Coronary artery (tissue), 2 donors: ENCODE data around the gene MS4A5.

Experiments used
- DNase-seq: peaks from one replicate; pipeline ENCODE4 v3.0.0-alpha.2; 2017; ENCODE audit warnings: low spot score
- H3K27ac ChIP-seq, 2 donors: fragments of 200-600 bp; sonication (generic); one replicate each; pipeline ENCODE4 v1.5.1; 2016 to 2019
- H3K4me3 ChIP-seq: fragments of 200-600 bp; sonication (generic); 2 replicates; pipeline ENCODE4 v1.5.1; 2016; ENCODE audit warnings: mild to moderate bottlenecking, moderate library complexity
- TF ChIP-seq, protein P1 (sequence below): fragments of 200-600 bp; sonication (generic); IDR thresholded peaks from one replicate; pipeline ENCODE4 v1.5.1; 2019; ENCODE audit warnings: antibody characterized with exemption

MS4A5 gene

DNA sequence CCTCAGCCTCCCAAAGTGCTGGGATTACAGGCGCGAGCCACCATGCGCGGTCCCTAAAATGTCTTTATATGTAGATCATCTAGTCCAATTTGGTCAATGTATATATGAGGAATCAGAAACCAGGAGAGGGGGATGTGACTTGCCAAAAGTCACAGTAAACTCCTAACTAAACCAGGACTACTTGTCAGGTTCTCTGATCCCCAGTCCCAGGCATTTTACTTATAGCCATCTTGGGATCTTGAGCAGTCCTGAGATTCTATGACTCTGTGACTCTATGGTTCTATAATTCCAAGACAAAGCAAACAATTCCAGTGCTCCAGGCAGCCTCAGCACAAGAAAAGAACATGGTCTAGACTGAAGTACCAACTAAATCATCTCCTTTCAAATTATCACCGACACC, at the start of gene MS4A5:
MS4A5 (plus strand) TSS at position 301 of the 400 bp plus-strand sequence. CDS start 103 bp downstream, outside the sequence.
- TF ChIP-seq, protein P1, sequence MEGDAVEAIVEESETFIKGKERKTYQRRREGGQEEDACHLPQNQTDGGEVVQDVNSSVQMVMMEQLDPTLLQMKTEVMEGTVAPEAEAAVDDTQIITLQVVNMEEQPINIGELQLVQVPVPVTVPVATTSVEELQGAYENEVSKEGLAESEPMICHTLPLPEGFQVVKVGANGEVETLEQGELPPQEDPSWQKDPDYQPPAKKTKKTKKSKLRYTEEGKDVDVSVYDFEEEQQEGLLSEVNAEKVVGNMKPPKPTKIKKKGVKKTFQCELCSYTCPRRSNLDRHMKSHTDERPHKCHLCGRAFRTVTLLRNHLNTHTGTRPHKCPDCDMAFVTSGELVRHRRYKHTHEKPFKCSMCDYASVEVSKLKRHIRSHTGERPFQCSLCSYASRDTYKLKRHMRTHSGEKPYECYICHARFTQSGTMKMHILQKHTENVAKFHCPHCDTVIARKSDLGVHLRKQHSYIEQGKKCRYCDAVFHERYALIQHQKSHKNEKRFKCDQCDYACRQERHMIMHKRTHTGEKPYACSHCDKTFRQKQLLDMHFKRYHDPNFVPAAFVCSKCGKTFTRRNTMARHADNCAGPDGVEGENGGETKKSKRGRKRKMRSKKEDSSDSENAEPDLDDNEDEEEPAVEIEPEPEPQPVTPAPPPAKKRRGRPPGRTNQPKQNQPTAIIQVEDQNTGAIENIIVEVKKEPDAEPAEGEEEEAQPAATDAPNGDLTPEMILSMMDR, result no peak
- no peak within 1 kb of the TSS for H3K4me3 ChIP-seq
- H3K27ac ChIP-seq, result no peak within 1 kb of the TSS
- no peak for DNase-seq

- TF ChIP-seq, protein P1, result no peak
- no peak for DNase-seq
- peak overlapping the region in 1 of 2 donors; percentile 24 for H3K27ac ChIP-seq
- no peak overlapping the region for H3K4me3 ChIP-seq
Observed at GRCh38 chr11:60389279-60389910, 40.0 kb upstream of the MS4A5 start.

DNA sequence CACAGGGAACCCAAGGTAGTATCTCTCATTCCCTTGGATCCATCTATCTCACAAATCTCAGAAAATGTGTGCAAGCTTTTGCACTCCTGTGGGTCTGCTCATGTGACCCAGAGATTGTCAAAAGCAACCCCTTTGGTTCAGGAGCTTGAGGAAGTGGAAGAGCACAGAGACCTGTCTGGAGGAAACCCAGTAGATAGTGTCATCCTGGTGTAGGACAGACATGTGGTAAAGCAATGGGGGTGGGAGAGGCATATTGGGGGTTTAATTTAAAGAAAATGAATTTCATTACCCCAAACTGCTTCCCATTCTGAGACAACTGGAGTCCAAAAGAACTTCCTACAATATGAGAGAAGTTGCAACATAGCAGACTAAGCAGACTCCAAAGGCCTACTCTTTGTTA, 39.0 kb upstream of the MS4A5 start:
- H3K27ac ChIP-seq, result no peak overlapping the region
- DNase-seq, result no peak
- TF ChIP-seq, protein P1, result no peak
- H3K4me3 ChIP-seq, result no peak overlapping the region

DNA sequence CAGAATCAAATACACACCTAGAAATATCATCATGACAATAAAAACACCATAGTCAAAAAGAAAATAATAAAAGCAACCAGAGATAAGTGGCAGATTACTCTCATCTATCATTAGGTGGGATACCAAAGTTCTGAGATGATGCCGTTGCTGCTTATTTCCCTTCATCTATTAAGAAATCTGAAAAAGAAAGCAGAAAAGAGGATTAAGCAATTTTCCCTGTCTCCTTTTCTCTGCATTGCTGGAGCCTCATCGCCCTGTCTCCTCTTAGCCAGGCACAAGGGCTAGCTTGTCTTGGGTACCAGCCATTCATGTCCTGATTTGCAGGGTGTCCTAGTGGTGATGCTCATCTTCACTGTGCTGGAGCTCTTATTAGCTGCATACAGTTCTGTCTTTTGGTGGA, 37.0 kb upstream of the MS4A5 start:
- no peak for DNase-seq
- no peak overlapping the region for H3K4me3 ChIP-seq
- H3K27ac ChIP-seq, result peak overlapping the region in 1 of 2 donors; percentile 16
- TF ChIP-seq, protein P1, result no peak

- no peak overlapping the region for H3K27ac ChIP-seq
- TF ChIP-seq, protein P1, result no peak
- no peak overlapping the region for H3K4me3 ChIP-seq
- DNase-seq, result no peak
Observed at GRCh38 chr11:60393016-60393415, 36.4 kb upstream of the MS4A5 start.

GRCh38 chr11:60394666-60395380, 34.5 kb upstream of the MS4A5 start:
- H3K4me3 ChIP-seq, result no peak overlapping the region
- DNase-seq, result no peak
- no peak overlapping the region for H3K27ac ChIP-seq
- TF ChIP-seq, protein P1, result no peak

GRCh38 chr11:60396382-60396781, 33.0 kb upstream of the MS4A5 start, which contains the start of gene MS4A14:
TSS of gene MS4A14 (plus strand) at chr11:60396459. CDS start at chr11:60396579, 120 bp downstream.
- Histone ChIP-seq H3K4me3 (no peak within 1 kb of the TSS), H3K27ac (no peak within 1 kb of the TSS)
- no peak for DNase-seq
- TF ChIP-seq, protein P1, result no peak
